ENCODE results near the gene CUL1. TPM values are rescaled to one million over a fixed set of nuclear protein-coding genes. Genes with fewer than 3 reads are reported as not detected.
A peak's percentile ranks its signal among the peaks of the same experiment; 100 is the strongest.

CUL1 gene
- total RNA-seq, 1 donor: 39.8 TPM

DNA sequence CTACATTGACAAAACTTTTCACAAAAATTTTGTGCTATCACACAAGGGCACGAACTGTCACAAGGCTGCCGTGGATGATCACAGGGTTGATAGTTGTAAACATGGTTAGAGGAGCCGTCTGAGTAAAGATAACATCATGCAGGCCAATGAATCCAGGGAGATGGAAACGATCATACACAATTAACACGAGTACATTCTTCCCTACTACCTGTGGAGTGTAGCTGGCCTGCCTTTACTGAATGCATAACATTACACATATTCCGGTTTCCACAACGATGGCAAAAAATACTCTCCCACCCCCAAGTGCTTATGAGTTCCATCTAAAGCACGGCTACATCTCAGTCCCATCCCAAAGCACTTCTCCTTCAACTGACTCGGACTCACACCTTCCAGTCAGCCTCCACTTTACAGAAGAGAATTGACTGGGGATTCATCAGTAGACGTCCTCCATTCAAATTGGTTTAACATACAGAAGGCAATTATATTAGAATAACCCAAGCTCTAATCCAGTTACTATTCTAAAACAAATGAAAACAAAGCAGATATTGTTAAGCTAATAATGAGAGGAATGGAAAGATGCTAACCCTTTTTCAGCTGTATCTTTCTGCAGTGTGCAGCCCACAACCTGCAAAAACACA lies 116.3 kb downstream of the CUL1 start:
- no peaks in the 10 kb centered on the region for H3K9me3 ChIP-seq (ENCODE audit: low read depth, low read length)
- H3K27ac ChIP-seq (ENCODE audit: low read depth, low read length): no peak overlapping the region
- H3K36me3 ChIP-seq (ENCODE audit: insufficient read depth, low read length): peaks cover 14% of the 10 kb centered on the region
- no peak overlapping the region for H3K4me2 ChIP-seq (ENCODE audit: insufficient read depth, low read length)
- DNase-seq (ENCODE audit: insufficient read length, low spot score, missing footprints): no peak
- H3K79me2 ChIP-seq (ENCODE audit: insufficient read depth, low read length): no peaks in the 10 kb centered on the region
- peaks cover 6% of the 10 kb centered on the region for H3K4me1 ChIP-seq (ENCODE audit: insufficient read depth, low read length)
- TF ChIP-seq, protein P1, sequence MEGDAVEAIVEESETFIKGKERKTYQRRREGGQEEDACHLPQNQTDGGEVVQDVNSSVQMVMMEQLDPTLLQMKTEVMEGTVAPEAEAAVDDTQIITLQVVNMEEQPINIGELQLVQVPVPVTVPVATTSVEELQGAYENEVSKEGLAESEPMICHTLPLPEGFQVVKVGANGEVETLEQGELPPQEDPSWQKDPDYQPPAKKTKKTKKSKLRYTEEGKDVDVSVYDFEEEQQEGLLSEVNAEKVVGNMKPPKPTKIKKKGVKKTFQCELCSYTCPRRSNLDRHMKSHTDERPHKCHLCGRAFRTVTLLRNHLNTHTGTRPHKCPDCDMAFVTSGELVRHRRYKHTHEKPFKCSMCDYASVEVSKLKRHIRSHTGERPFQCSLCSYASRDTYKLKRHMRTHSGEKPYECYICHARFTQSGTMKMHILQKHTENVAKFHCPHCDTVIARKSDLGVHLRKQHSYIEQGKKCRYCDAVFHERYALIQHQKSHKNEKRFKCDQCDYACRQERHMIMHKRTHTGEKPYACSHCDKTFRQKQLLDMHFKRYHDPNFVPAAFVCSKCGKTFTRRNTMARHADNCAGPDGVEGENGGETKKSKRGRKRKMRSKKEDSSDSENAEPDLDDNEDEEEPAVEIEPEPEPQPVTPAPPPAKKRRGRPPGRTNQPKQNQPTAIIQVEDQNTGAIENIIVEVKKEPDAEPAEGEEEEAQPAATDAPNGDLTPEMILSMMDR (IDR thresholded peaks at IDR 0.05; ENCODE audit: extremely low read depth, low read depth, low read length): no peak
- H3K4me3 ChIP-seq (ENCODE audit: insufficient read depth, low read length): no peak overlapping the region
- no peaks in the 10 kb centered on the region for H4K20me1 ChIP-seq (ENCODE audit: insufficient read depth, low read length)
- no peak overlapping the region for H2AFZ ChIP-seq (ENCODE audit: low read length)
- H3K27me3 ChIP-seq (ENCODE audit: insufficient read depth, low read length): no peaks in the 10 kb centered on the region

DNA sequence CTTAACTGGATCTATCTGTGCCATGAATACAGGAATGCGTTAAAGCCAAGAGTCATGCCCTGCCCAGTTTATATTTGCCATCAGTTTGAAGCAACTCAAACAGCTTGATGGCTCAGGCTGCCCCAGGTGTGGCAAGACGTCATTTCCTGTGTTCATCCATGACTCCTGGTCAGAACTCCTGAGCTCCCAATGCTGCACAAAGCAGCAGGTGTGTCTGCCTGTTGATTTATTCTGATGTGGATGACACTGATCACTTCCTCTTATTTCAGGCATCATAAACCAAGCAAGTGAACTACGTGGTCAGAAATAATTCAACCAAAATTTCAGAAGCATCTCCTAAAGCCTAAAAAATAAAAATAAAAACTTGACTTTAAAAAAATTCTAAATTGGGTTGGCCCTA lies 116.9 kb downstream of the CUL1 start:
- no peaks in the 10 kb centered on the region for H3K27me3 ChIP-seq (ENCODE audit: insufficient read depth, low read length)
- H3K4me1 ChIP-seq (ENCODE audit: insufficient read depth, low read length): peaks cover 12% of the 10 kb centered on the region
- no peaks in the 10 kb centered on the region for H3K79me2 ChIP-seq (ENCODE audit: insufficient read depth, low read length)
- TF ChIP-seq, protein P1 (IDR thresholded peaks at IDR 0.05; ENCODE audit: extremely low read depth, low read depth, low read length): no peak
- H3K4me3 ChIP-seq (ENCODE audit: insufficient read depth, low read length): no peak overlapping the region
- no peaks in the 10 kb centered on the region for H4K20me1 ChIP-seq (ENCODE audit: insufficient read depth, low read length)
- no peak overlapping the region for H3K27ac ChIP-seq (ENCODE audit: low read depth, low read length)
- H3K4me2 ChIP-seq (ENCODE audit: insufficient read depth, low read length): no peak overlapping the region
- peaks cover 14% of the 10 kb centered on the region for H3K36me3 ChIP-seq (ENCODE audit: insufficient read depth, low read length)
- no peaks in the 10 kb centered on the region for H3K9me3 ChIP-seq (ENCODE audit: low read depth, low read length)
- no peak overlapping the region for H2AFZ ChIP-seq (ENCODE audit: low read length)
- no peak for DNase-seq (ENCODE audit: insufficient read length, low spot score, missing footprints)

DNA sequence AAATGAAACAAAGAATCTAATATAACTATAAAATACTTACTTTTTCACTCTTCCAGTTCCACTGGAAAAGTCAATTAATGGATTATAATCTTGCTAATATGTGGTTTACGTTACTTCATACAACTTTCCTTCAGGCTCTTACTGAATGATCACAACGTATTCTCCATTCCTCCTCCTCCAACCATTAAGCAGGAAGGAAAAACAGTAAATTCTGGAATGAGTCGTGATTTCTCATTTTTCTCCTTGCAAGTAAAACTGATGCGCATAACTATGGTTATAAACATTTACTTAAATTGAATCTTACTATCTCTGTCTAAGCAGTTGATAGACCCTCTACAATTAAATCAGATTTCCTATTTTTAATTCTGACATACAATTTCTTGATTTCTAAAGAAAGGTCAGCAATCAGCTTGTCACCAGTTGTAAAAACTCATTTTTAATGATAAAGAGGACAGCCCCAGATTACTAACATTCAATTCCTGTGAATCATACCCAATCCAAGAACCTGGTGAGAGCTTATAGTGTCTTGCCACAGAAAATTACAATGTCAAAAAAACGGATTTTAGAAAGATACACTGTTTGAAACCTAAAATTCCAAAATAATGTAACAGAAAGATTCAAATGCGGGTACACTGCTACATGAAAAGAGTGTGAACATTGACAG lies 121.1 kb downstream of the CUL1 start:
- no peaks in the 10 kb centered on the region for H3K27me3 ChIP-seq (ENCODE audit: insufficient read depth, low read length)
- peak overlapping the region; percentile 18 for H3K27ac ChIP-seq (ENCODE audit: low read depth, low read length)
- H3K4me1 ChIP-seq (ENCODE audit: insufficient read depth, low read length): peaks cover 12% of the 10 kb centered on the region
- H3K9me3 ChIP-seq (ENCODE audit: low read depth, low read length): no peaks in the 10 kb centered on the region
- H2AFZ ChIP-seq (ENCODE audit: low read length): peak overlapping the region; percentile 8
- H4K20me1 ChIP-seq (ENCODE audit: insufficient read depth, low read length): no peaks in the 10 kb centered on the region
- peaks cover 4% of the 10 kb centered on the region for H3K36me3 ChIP-seq (ENCODE audit: insufficient read depth, low read length)
- H3K79me2 ChIP-seq (ENCODE audit: insufficient read depth, low read length): no peaks in the 10 kb centered on the region
- TF ChIP-seq, protein P1 (IDR thresholded peaks at IDR 0.05; ENCODE audit: extremely low read depth, low read depth, low read length): no peak
- no peak overlapping the region for H3K4me3 ChIP-seq (ENCODE audit: insufficient read depth, low read length)
- H3K4me2 ChIP-seq (ENCODE audit: insufficient read depth, low read length): peak overlapping the region; percentile 9
- DNase-seq (ENCODE audit: insufficient read length, low spot score, missing footprints): no peak

DNA sequence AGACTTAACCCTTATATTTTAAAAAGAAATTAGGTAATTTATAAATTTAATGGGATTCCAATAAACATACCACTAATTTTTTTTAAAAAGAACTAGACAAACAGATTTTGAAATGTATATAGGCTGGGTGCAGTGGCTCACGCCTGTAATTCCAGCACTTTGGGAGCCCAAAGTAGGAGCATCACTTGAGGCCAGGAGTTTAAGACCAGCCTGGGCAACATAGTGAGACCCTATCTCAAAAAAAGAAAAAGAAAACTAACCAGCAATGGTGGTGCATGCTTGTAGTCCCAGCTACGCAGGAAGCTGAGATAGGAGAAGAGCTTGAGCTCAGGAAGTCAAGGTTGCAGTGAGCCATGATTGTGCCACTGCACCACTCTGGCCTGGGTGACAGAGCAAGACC lies 122.7 kb downstream of the CUL1 start:
- no peak overlapping the region for H3K27ac ChIP-seq (ENCODE audit: low read depth, low read length)
- no peaks in the 10 kb centered on the region for H3K9me3 ChIP-seq (ENCODE audit: low read depth, low read length)
- TF ChIP-seq, protein P1 (IDR thresholded peaks at IDR 0.05; ENCODE audit: extremely low read depth, low read depth, low read length): no peak
- no peak overlapping the region for H3K4me2 ChIP-seq (ENCODE audit: insufficient read depth, low read length)
- peaks cover 12% of the 10 kb centered on the region for H3K4me1 ChIP-seq (ENCODE audit: insufficient read depth, low read length)
- no peaks in the 10 kb centered on the region for H3K36me3 ChIP-seq (ENCODE audit: insufficient read depth, low read length)
- no peak overlapping the region for H2AFZ ChIP-seq (ENCODE audit: low read length)
- H4K20me1 ChIP-seq (ENCODE audit: insufficient read depth, low read length): no peaks in the 10 kb centered on the region
- H3K79me2 ChIP-seq (ENCODE audit: insufficient read depth, low read length): no peaks in the 10 kb centered on the region
- H3K4me3 ChIP-seq (ENCODE audit: insufficient read depth, low read length): no peak overlapping the region
- DNase-seq (ENCODE audit: insufficient read length, low spot score, missing footprints): no peak
- H3K27me3 ChIP-seq (ENCODE audit: insufficient read depth, low read length): no peaks in the 10 kb centered on the region

All from osteoblast (primary cell).